Left lobe of liver (tissue), 2 donors: ENCODE measurements around the gene SHROOM2. TPM values are rescaled to one million over a fixed set of nuclear protein-coding genes. Genes with fewer than 3 reads are reported as not detected.

Source experiments
- ATAC-seq: fragments of 200-7000 bp; cut with Tn5 transposase; one replicate; pipeline ENCODE4 v1.9.1; 2020; ENCODE audit warnings: mild to moderate bottlenecking, moderate library complexity
- DNase-seq: peaks from one replicate; pipeline ENCODE4 v3.0.0-alpha.2; 2020; ENCODE audit warnings: low spot score
- total RNA-seq: library from RNA; stranded (reverse); gene quantifications from one replicate; pipeline ENCODE4 v1.2.1, GENCODE V29; 2021
- donor health status: DM: no; HTN: no; CAD: no; lungs with moderate emphysema.
- donor health status: DM: no; HTN: yes; CAD: no.

The SHROOM2 gene
- total RNA-seq, 1 donor from 2014 or later: 4.7 TPM

- DNase-seq (no peak), ATAC-seq (no peak)
Measured at GRCh38 chrX:9992061-9992460, 205.8 kb downstream of the SHROOM2 start.

- no peak for ATAC-seq
- no peak for DNase-seq
Measured at GRCh38 chrX:9992724-9993123, 206.5 kb downstream of the SHROOM2 start.

DNA sequence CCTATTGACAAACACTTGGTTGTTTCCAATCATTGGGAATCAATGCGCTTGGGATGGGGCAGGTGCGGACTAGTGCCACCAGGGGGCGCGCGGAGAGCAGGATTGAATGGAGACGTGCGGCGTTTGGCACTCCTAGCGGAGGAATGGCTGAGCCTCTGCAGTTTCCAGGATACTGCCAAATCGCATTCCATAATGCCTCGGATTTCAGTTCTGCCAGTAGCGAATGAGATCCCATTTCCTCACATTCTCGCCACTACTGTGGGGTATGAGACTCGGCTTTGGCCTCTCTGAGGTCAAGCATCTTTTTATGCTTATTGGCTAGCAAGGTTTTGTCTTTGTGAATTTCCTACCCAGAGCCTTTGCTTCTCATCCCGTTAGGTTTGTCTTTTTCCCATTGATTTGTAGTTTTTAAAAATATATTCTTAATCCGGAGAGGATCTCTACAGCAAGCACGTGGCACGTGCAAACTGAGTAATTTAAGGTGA lies 209.7 kb downstream of the SHROOM2 start:
- ATAC-seq: peak; percentile 100
- DNase-seq: peak; percentile 79

DNA sequence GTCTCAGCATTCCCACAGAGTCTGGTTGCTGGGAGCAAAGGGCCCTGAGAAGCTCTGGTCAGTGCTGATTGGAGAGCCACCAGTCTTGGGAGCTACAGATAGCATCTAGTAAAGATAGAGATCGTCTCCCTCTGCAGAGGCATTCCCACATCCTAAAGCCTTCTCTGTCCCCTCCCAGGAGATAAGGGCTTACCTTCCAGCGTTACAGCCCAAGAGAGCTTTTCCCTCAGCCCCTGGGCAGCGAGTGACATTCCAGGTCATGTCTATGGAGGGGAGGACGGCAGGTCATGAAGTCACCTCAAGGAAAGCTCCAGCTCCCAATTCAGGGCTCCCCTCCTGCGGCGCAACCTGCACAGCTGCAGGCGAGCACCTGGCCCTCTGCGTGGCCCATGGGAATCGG lies 210.8 kb downstream of the SHROOM2 start:
- ATAC-seq: no peak

DNA sequence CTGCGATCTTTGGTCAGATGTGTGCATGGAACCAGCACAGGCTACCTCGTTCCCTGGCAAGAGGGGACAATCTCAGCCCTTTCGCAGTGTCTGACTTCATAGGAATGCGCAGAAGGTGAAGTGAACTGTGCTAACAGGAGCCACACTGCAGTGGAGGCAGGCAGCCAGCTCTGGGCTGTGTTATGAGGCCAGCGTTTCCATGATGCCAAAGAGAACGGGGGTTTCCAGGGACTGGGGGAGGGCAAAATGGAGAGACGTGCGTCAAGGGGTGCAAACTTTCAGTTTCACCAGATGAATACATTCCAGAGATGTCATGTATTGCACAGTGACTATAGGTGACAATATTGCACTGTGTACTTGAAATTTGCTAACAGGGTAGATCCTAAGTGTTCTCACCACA lies 211.3 kb downstream of the SHROOM2 start:
- ATAC-seq (no peak), DNase-seq (no peak)

More for the DNA sequence above, 210.8 kb downstream of the SHROOM2 start:
- DNase-seq: no peak

Other genes starting within 250 kb of the SHROOM2 start
- 0.78 TPM for gene GPR143, start 20.6 kb upstream of the SHROOM2 start, total RNA-seq
- 0.30 TPM for gene CLDN34, start 180.9 kb downstream of the SHROOM2 start, total RNA-seq